HuH-7 (cell line): Measurements from ENCODE around the gene PDE1C.

Source experiments
- DNase-seq: peaks from one replicate; pipeline ENCODE4 v3.0.0; 2011; ENCODE audit warnings: low spot score

PDE1C gene

GRCh38 chr7:31938650-31939049 is 131.6 kb downstream of the PDE1C start:
- DNase-seq: no peak

- DNase-seq: no peak
These were observed 132.2 kb downstream of the PDE1C start for GRCh38 chr7:31937982-31938381.

- DNase-seq: no peak
These were observed 134.8 kb downstream of the PDE1C start for GRCh38 chr7:31935124-31936054.

GRCh38 chr7:31934551-31934950 is 135.7 kb downstream of the PDE1C start:
- no peak for DNase-seq

DNA sequence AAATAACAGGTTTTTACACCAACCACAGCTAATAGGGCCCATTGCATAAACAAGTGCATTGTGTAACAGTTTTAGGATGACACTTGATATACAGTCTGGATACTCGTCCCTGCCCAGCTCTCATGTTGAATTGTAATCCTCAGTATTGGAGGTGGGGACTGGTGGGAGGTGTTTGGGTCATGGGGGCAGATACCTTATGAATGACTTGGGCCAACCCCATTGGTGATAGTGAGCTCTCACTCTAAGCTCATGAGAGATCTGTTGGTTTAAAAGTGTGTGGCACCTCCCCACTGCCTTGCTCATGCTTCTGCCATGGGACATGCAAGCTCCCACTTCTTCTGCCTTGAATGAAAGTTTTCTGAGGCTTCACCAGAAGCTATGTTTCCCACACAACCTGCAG is 136.7 kb downstream of the PDE1C start:
- DNase-seq: no peak

- no peak for DNase-seq
These were observed 143.1 kb downstream of the PDE1C start for GRCh38 chr7:31926991-31927584.

GRCh38 chr7:31925753-31926454 is 144.3 kb downstream of the PDE1C start:
- DNase-seq: no peak

- DNase-seq: no peak
These were observed 146.0 kb downstream of the PDE1C start for GRCh38 chr7:31924251-31924650.

DNA sequence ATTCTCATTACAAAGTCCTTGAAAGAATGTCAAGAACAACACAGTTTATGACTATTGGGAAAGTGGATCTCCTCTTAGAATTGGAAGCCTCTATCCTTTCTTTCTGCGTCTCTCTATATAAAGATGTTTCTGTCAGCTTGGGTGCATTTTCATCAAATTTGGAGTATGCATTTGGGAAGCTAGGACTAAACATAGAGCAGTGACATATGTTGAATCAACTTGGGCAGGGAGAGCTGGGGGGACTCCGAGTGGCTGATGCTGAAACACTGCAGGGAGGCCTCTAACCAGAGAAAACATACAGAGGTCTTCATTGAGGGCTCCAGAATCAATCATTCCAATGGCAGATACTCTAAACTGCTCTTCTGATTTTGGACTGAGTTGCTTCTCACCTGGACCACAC is 147.4 kb downstream of the PDE1C start:
- DNase-seq: no peak

- no peak for DNase-seq
These were observed 149.2 kb downstream of the PDE1C start for GRCh38 chr7:31921047-31921446.

DNA sequence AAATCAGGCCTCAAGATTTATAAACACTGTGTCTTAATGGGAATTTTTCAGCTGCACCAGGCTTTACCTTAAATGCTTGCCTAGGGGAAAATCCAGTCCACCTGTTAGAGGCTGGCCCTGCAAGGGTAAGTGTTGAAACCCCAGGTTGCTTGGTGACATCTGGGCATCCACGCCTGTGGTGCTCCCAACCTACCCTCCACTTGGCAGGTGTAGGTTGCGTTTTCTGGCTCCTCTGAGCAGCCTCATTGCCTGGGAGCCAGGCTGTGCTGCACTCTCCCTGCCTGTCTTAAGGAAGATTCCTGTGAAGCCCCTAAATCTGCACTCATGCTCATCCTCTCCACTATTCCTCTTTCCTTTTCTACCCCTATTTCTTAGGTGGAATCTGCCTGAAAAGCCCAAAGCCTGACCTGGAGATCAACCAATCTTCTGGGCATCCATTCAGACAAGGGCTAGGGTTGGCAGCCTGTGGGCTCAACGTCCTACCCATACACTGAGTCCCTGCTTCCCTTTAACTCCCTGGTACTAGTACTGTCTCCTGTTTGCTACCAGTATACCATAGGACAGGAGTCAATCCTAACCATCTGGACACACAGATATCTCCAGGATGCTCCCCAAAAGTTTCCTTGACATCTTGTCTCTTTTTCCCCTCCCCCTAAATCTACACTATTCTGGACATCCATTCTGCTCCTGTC is 150.4 kb downstream of the PDE1C start:
- DNase-seq: no peak

GRCh38 chr7:31918706-31919393 is 151.4 kb downstream of the PDE1C start:
- no peak for DNase-seq

- no peak for DNase-seq
These were observed 153.0 kb downstream of the PDE1C start for GRCh38 chr7:31917256-31917655.

- DNase-seq: no peak
These were observed 160.0 kb downstream of the PDE1C start for GRCh38 chr7:31910191-31910590.

- no peak for DNase-seq
These were observed 163.6 kb downstream of the PDE1C start for GRCh38 chr7:31906479-31907171.

- no peak for DNase-seq
These were observed 166.2 kb downstream of the PDE1C start for GRCh38 chr7:31903962-31904361.

DNA sequence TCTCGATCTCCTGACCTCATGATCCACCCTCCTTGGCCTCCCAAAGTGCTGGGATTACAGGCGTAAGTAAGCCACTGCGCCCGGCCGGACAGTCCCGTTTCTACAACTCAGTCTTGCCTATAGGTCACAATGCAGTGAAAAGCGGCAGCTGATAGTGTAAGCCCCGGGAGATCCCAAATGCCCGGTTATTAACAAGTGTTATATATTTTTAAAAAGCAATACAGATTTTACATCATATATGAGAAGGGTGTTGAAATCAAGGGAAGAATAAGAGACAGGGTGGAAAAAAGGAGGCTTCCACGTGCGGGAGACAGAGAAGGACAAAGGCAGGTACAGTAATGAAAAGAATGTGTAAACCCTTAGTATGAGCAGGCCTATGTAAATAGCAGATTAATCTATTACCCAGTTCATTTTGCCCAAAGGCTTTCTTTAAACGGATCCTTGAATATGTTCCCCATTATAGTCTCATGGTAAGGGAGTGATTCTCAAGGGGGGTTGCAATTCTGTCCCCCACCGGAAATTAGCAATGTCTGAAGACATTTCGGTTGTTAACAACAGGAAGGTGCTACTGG is 170.8 kb downstream of the PDE1C start:
- no peak for DNase-seq

DNA sequence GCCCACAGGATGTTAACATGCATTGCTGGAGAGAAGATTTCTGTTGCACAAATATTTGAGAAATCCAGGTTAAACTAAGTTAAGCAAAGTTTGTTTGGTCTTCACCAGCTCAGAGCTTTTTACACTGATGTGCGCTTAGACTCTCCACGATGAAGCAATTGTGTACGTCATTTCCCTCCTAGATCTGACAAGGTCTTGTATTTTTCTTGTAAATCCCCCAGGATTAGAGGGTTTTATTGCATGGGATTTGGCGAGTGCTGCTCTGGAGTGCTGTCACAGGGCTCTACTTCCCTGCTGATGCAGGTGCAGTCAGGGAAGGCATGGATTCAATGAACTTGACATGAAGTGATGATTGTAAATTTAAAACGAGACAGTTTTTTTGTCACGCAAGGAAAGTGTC is 173.3 kb downstream of the PDE1C start:
- DNase-seq: no peak

DNA sequence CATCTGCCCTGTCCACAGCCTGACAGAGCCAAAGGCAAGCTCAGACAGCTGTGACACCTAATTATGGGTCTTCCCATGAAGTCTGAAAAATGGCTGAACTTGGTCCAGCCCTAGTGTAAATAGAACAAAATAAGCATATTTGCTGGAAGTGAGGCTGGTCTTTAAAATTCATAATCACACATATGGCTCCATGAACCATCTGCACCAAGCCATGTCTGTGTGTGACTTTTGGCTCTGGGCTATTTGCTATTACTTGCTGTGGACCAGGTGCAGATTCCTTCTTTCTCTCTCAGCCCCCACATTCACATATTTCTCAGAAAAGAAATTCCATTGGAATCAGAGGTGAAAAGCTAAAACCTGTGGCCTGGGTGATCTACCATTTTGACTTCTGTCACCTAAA is 175.9 kb downstream of the PDE1C start:
- DNase-seq: no peak

GRCh38 chr7:31893365-31893764 is 176.8 kb downstream of the PDE1C start:
- DNase-seq: no peak
